ENCODE results near the gene GDF10.
A peak's percentile ranks its signal among the peaks of the same experiment; 100 is the strongest.

Gene GDF10

GRCh38 chr10:47299611-47300428 lies at the start of gene GDF10:
Gene GDF10 (plus strand): TSS chr10:47300197. CDS start chr10:47300652, 455 bp downstream.
- peak in 27 of 42 donors; percentile 13 to 67 (median 44) for DNase-seq
- intact Hi-C loops (cut with DNase I): no loop called here

GRCh38 chr10:47252093-47252780 lies 47.8 kb upstream of the GDF10 start:
- DNase-seq: peak in 1 of 42 donors; percentile 18
- intact Hi-C loops (cut with DNase I): no loop called here

- DNase-seq: peak in 1 of 42 donors; percentile 8
- intact Hi-C loops (cut with DNase I): no loop called here
Measured at GRCh38 chr10:47253030-47253637, 46.9 kb upstream of the GDF10 start.

GRCh38 chr10:47253651-47254375 lies 46.2 kb upstream of the GDF10 start:
- intact Hi-C loops (cut with DNase I): no loop called here
- peak in 18 of 42 donors; percentile 5 to 57 (median 28) for DNase-seq

GRCh38 chr10:47254611-47255010 lies 45.4 kb upstream of the GDF10 start:
- DNase-seq: peak in 2 of 42 donors; percentile 8 to 13
- intact Hi-C loops (cut with DNase I): no loop called here

GRCh38 chr10:47255033-47255813 lies 44.8 kb upstream of the GDF10 start:
- peak in 3 of 42 donors; percentile 15 to 31 (median 23) for DNase-seq
- intact Hi-C loops (cut with DNase I): no loop called here

- peak in 2 of 42 donors; percentile 14 to 18 for DNase-seq
- intact Hi-C loops (cut with DNase I): no loop called here
Measured at GRCh38 chr10:47255866-47256265, 44.1 kb upstream of the GDF10 start.

- intact Hi-C loops (cut with DNase I): no loop called here
- peak in 3 of 42 donors; percentile 9 to 27 (median 26) for DNase-seq
Measured at GRCh38 chr10:47256751-47257336, 43.2 kb upstream of the GDF10 start.

- peak in 1 of 42 donors; percentile 10 for DNase-seq
- intact Hi-C loops (cut with DNase I): no loop called here
Measured at GRCh38 chr10:47257396-47258120, 42.4 kb upstream of the GDF10 start.

GRCh38 chr10:47258921-47259320 lies 41.1 kb upstream of the GDF10 start:
- intact Hi-C loops (cut with DNase I): no loop called here
- no peak for DNase-seq

- DNase-seq: peak in 4 of 42 donors; percentile 2 to 36 (median 8)
- intact Hi-C loops (cut with DNase I): no loop called here
Measured at GRCh38 chr10:47259466-47259865, 40.5 kb upstream of the GDF10 start.

GRCh38 chr10:47260505-47261111 lies 39.4 kb upstream of the GDF10 start:
- DNase-seq: peak in 3 of 42 donors; percentile 10 to 14 (median 14)

GRCh38 chr10:47261121-47261520 lies 38.9 kb upstream of the GDF10 start:
- intact Hi-C loops (cut with DNase I): no loop called here
- peak in 3 of 42 donors; percentile 2 to 16 (median 11) for DNase-seq

More at GRCh38 chr10:47260505-47261111, 39.4 kb upstream of the GDF10 start:
- intact Hi-C loops (cut with DNase I): no loop called here

- DNase-seq: peak in 5 of 42 donors; percentile 7 to 26 (median 9)
- intact Hi-C loops (cut with DNase I): no loop called here
Measured at GRCh38 chr10:47261556-47261955, 38.4 kb upstream of the GDF10 start.

- peak in 1 of 42 donors; percentile 4 for DNase-seq
- intact Hi-C loops (cut with DNase I): no loop called here
Measured at GRCh38 chr10:47262606-47263533, 37.1 kb upstream of the GDF10 start.
